ENCODE data around the gene ZNF319. TPM values are rescaled to one million over a fixed set of nuclear protein-coding genes. Genes with fewer than 3 reads are reported as not detected.

ZNF319 gene
- total RNA-seq, result 10 to 100 TPM; 19.7 to 20.5 TPM
- polyA plus RNA-seq, result 10 to 100 TPM in 1 of 2 donors, 1 to 10 TPM in 1; 2.3 to 16.5 TPM

DNA sequence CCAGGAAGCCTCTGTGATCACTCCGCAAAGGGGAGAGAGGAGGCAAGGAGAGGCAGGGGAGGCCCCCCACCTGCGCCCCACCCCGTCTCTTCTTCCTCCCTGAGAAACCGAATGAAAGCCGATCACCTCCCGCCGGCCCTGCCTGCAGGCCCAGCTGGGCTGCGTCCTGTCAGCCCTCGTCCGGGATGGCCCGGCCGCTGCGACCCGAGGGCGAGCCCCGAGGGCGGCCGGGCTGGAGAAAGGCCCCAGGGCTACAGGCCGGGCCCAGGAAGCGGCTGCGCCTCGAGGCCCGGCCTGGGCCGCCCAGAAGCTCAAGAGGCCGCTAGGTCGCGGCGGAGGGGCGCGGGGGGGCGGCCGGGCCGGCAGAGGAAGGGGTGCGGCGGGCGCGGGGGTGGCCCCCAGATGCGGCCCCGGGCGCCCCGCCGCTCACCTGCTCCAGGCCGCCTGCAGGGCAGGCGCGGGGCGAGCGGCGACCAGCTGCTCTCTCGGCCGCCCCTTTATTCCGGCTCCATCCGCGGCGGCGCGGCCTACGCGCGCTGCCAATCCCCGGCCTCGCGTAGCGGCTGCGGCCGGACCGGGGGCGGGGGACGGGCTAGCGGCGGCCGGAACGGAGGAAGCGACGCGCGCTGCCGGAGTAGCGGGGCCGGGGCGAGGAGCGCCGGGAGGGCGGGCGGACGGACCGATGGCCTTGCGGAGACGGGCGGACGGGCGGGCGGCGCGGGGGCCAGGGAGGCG is at the start of gene ZNF319:
TSS of gene ZNF319 (minus strand) at position 702 of the 735 bp plus-strand sequence. CDS start 2,407 bp downstream, outside the sequence.
- H3K36me3 Mint-ChIP-seq, result peaks cover 13 to 53% of the 10 kb centered on the region in 2 donors
- H3K27me3 Mint-ChIP-seq, result no peaks in the 10 kb centered on the region
- H3K4me1 Mint-ChIP-seq, result peaks cover 40 to 81% (median 55%) of the 10 kb centered on the region in 4 donors
- Histone ChIP-seq H3K4me1 (ENCODE audit: insufficient read depth, low read length) (peaks cover 55% of the 10 kb centered on the region), H3K36me3 (ENCODE audit: insufficient read depth, low read length) (peaks cover 19% of the 10 kb centered on the region), H3K9me3 (ENCODE audit: control insufficient read depth in 1 of 2, low read length in 2 of 2) (no peaks in the 10 kb centered on the region), H3K27ac (ENCODE audit: low read depth, low read length) (peak within 1 kb of the TSS; percentile 75), H3K4me3 (ENCODE audit: low read length in 2 of 2) (peak within 1 kb of the TSS; percentile 76 to 93), H3K27me3 (ENCODE audit: insufficient read depth, low read length) (no peaks in the 10 kb centered on the region)
- ChIA-PET CTCF (ENCODE audit: partially characterized antibody) (interaction anchor here (1.1 to 12.6 kb wide), 6 partner anchors 14 to 242 kb away, joined by 3 to 115 read pairs (median 5); no protein-coding TSS in a partner anchor), POLR2A (ENCODE audit: partially characterized antibody) (interaction anchor here (1.0 to 6.7 kb wide), 13 partner anchors 8 to 265 kb away, joined by 3 to 83 read pairs (median 5); partner anchors contain the start of genes CFAP20 and KATNB1)
- DNase-seq, result no peak
- peak within 1 kb of the TSS; percentile 88 to 96 (median 94) for H3K27ac Mint-ChIP-seq
- peak within 1 kb of the TSS; percentile 90 to 95 (median 92) for H3K4me3 Mint-ChIP-seq
- peaks cover 0 to 3% (median 0%) of the 10 kb centered on the region in 8 donors for H3K9me3 Mint-ChIP-seq
- intact Hi-C loops (cut with micrococcal nuclease), result loop anchor here (1.0 to 5.0 kb wide), 6 partner anchors 15 to 423 kb away; partner anchors contain the start of gene CFAP20

- Mint-ChIP-seq H3K9me3 (peaks cover 0 to 5% (median 0%) of the 10 kb centered on the region in 8 donors), H3K4me1 (peaks cover 0 to 2% (median 0%) of the 10 kb centered on the region in 4 donors), H3K27me3 (peaks cover 0 to 2% of the 10 kb centered on the region in 2 donors), H3K4me3 (no peak overlapping the region), H3K27ac (peak overlapping the region in 2 of 7 donors; percentile 7 to 59), H3K36me3 (no peaks in the 10 kb centered on the region)
- H3K9me3 ChIP-seq (ENCODE audit: control insufficient read depth in 1 of 2, low read length in 2 of 2), result no peaks in the 10 kb centered on the region
- no peaks in the 10 kb centered on the region for H3K4me1 ChIP-seq (ENCODE audit: insufficient read depth, low read length)
- ChIA-PET CTCF (ENCODE audit: partially characterized antibody) (no interaction called here), POLR2A (ENCODE audit: partially characterized antibody) (no interaction called here)
- H3K36me3 ChIP-seq (ENCODE audit: insufficient read depth, low read length), result no peaks in the 10 kb centered on the region
- H3K27me3 ChIP-seq (ENCODE audit: insufficient read depth, low read length), result no peaks in the 10 kb centered on the region
- no peak for DNase-seq
- no peak overlapping the region for H3K27ac ChIP-seq (ENCODE audit: low read depth, low read length)
- no peak overlapping the region for H3K4me3 ChIP-seq (ENCODE audit: low read length in 2 of 2)
- intact Hi-C loops (cut with micrococcal nuclease), result no loop called here
Observed at GRCh38 chr16:58049232-58050185, 49.0 kb upstream of the ZNF319 start.

GRCh38 chr16:58048494-58049231 is 48.2 kb upstream of the ZNF319 start:
- CTCF ChIA-PET (ENCODE audit: partially characterized antibody), result no interaction called here
- DNase-seq, result no peak

DNA sequence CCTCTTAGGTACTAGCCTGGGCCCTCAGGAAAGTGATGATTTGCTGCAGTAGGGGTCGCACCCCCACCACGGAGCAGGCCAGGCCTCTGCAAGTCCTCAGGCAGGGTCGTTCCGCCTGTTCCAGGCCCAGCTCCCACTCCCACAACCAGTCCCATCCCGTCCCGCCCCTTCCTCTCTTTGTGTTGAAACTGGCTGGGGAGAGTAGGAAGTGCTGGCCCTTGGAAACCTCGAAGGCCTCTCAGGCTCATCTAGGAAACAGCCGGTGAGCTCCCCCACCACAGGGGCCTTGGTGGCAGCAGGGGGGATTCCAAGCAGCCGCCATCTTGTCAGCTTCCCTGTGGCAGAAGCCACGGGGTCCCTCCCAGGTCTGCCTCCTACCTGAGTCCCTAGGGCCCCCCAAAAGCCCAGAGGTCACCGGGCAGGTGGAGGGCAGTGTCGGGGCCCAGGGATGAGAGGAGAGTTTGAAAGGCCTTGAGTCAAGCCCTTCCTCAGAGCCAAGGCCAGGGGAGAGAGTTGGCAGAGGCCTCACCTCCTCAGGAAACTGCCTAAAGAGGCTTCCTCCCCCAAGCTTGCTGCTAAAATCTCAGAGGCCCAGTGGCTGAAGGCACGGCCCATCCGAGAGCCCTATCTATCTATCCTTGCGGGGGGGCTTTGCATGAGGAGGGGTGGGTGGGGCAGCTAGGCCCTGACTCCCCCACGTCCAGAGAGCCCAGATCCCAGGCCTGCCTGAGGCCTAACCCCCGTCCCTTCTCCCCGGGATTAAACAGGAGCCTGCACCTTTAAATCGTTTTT is 47.3 kb upstream of the ZNF319 start:
- Mint-ChIP-seq H3K27ac (no peak overlapping the region), H3K9me3 (peaks cover 0 to 5% (median 0%) of the 10 kb centered on the region in 8 donors), H3K4me1 (no peaks in the 10 kb centered on the region), H3K4me3 (no peak overlapping the region), H3K27me3 (peaks cover 0 to 2% of the 10 kb centered on the region in 2 donors), H3K36me3 (no peaks in the 10 kb centered on the region)
- Histone ChIP-seq H3K4me1 (ENCODE audit: insufficient read depth, low read length) (no peaks in the 10 kb centered on the region), H3K36me3 (ENCODE audit: insufficient read depth, low read length) (no peaks in the 10 kb centered on the region), H3K27ac (ENCODE audit: low read depth, low read length) (no peak overlapping the region), H3K27me3 (ENCODE audit: insufficient read depth, low read length) (no peaks in the 10 kb centered on the region), H3K4me3 (ENCODE audit: low read length in 2 of 2) (no peak overlapping the region), H3K9me3 (ENCODE audit: control insufficient read depth in 1 of 2, low read length in 2 of 2) (no peaks in the 10 kb centered on the region)
- no peak for DNase-seq
- CTCF ChIA-PET (ENCODE audit: partially characterized antibody), result no interaction called here
- intact Hi-C loops (cut with micrococcal nuclease), result no loop called here
- POLR2A ChIA-PET (ENCODE audit: partially characterized antibody), result no interaction called here

More at GRCh38 chr16:58048494-58049231, 48.2 kb upstream of the ZNF319 start:
- H3K27me3 ChIP-seq (ENCODE audit: insufficient read depth, low read length), result no peaks in the 10 kb centered on the region
- no peaks in the 10 kb centered on the region for H3K9me3 ChIP-seq (ENCODE audit: control insufficient read depth in 1 of 2, low read length in 2 of 2)
- Mint-ChIP-seq H3K27ac (no peak overlapping the region), H3K4me3 (no peak overlapping the region), H3K36me3 (no peaks in the 10 kb centered on the region), H3K27me3 (peaks cover 0 to 2% of the 10 kb centered on the region in 2 donors), H3K4me1 (no peaks in the 10 kb centered on the region), H3K9me3 (peaks cover 0 to 5% (median 0%) of the 10 kb centered on the region in 8 donors)
- intact Hi-C loops (cut with micrococcal nuclease), result no loop called here
- H3K4me1 ChIP-seq (ENCODE audit: insufficient read depth, low read length), result no peaks in the 10 kb centered on the region
- POLR2A ChIA-PET (ENCODE audit: partially characterized antibody), result no interaction called here
- no peak overlapping the region for H3K27ac ChIP-seq (ENCODE audit: low read depth, low read length)
- H3K36me3 ChIP-seq (ENCODE audit: insufficient read depth, low read length), result no peaks in the 10 kb centered on the region
- H3K4me3 ChIP-seq (ENCODE audit: low read length in 2 of 2), result no peak overlapping the region

DNA sequence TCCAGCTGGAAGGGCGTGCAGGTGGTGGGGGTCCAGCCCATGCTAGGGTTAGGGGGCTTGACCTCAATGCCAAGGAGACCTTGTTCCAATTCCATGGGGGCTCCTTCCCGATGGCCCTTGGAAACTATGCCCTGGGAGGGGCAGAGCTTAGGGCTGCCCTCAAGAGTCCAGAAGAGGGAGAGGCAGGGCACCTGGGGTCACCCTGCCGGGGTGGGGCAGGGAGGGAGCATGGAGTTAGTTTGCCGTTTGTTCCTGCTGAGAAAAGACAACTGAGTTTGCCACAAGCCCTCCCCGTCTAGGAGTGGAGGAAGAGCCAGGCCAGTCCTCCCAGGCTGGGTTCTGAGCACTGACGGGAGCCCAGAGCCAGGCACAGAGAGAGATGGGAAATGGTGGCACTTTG is 46.5 kb upstream of the ZNF319 start:
- peaks cover 0 to 2% of the 10 kb centered on the region in 2 donors for H3K27me3 Mint-ChIP-seq
- Histone ChIP-seq H3K27me3 (ENCODE audit: insufficient read depth, low read length) (no peaks in the 10 kb centered on the region), H3K4me3 (ENCODE audit: low read length in 2 of 2) (no peak overlapping the region), H3K27ac (ENCODE audit: low read depth, low read length) (no peak overlapping the region), H3K4me1 (ENCODE audit: insufficient read depth, low read length) (no peaks in the 10 kb centered on the region), H3K36me3 (ENCODE audit: insufficient read depth, low read length) (no peaks in the 10 kb centered on the region), H3K9me3 (ENCODE audit: control insufficient read depth in 1 of 2, low read length in 2 of 2) (no peaks in the 10 kb centered on the region)
- no peak overlapping the region for H3K4me3 Mint-ChIP-seq
- CTCF ChIA-PET (ENCODE audit: partially characterized antibody), result no interaction called here
- H3K4me1 Mint-ChIP-seq, result no peaks in the 10 kb centered on the region
- no peaks in the 10 kb centered on the region for H3K36me3 Mint-ChIP-seq
- no peak overlapping the region for H3K27ac Mint-ChIP-seq
- POLR2A ChIA-PET (ENCODE audit: partially characterized antibody), result no interaction called here
- H3K9me3 Mint-ChIP-seq, result peaks cover 0 to 5% (median 0%) of the 10 kb centered on the region in 8 donors
- no peak for DNase-seq
- intact Hi-C loops (cut with micrococcal nuclease), result no loop called here

GRCh38 chr16:58046054-58046881 is 45.8 kb upstream of the ZNF319 start:
- no peaks in the 10 kb centered on the region for H3K36me3 ChIP-seq (ENCODE audit: insufficient read depth, low read length)
- POLR2A ChIA-PET (ENCODE audit: partially characterized antibody), result no interaction called here
- no peak overlapping the region for H3K4me3 ChIP-seq (ENCODE audit: low read length in 2 of 2)
- no peaks in the 10 kb centered on the region for H3K4me1 ChIP-seq (ENCODE audit: insufficient read depth, low read length)
- Mint-ChIP-seq H3K9me3 (peaks cover 0 to 5% (median 0%) of the 10 kb centered on the region in 8 donors), H3K27me3 (peaks cover 0 to 2% of the 10 kb centered on the region in 2 donors), H3K4me1 (no peaks in the 10 kb centered on the region), H3K4me3 (no peak overlapping the region), H3K27ac (no peak overlapping the region), H3K36me3 (no peaks in the 10 kb centered on the region)
- CTCF ChIA-PET (ENCODE audit: partially characterized antibody), result no interaction called here
- H3K9me3 ChIP-seq (ENCODE audit: control insufficient read depth in 1 of 2, low read length in 2 of 2), result no peaks in the 10 kb centered on the region
- H3K27me3 ChIP-seq (ENCODE audit: insufficient read depth, low read length), result no peaks in the 10 kb centered on the region
- H3K27ac ChIP-seq (ENCODE audit: low read depth, low read length), result no peak overlapping the region
- intact Hi-C loops (cut with micrococcal nuclease), result no loop called here
- DNase-seq, result no peak

Measured in CD4-positive, alpha-beta memory T cell (primary cell).